Nephron progenitor cell (in vitro differentiated cells): ENCODE measurements around the gene NME9.

Source experiments
- DNase-seq: peaks from one replicate; pipeline ENCODE4 v3.0.0; 2021
- H3K27ac Mint-ChIP-seq: 2 replicates; pipeline ENCODE4 v1.8.0; 2021; ENCODE audit warnings: mild to moderate bottlenecking, moderate library complexity, mixed read lengths
- H3K27me3 Mint-ChIP-seq: 2 replicates; pipeline ENCODE4 v1.8.0; 2021; ENCODE audit warnings: mild to moderate bottlenecking, low read depth, mixed read lengths; ENCODE audit not compliant: poor library complexity
- H3K36me3 Mint-ChIP-seq: 2 replicates; pipeline ENCODE4 v1.8.0; 2021; ENCODE audit warnings: low read depth, mixed read lengths
- H3K4me1 Mint-ChIP-seq: 2 replicates; pipeline ENCODE4 v1.8.0; 2021; ENCODE audit warnings: mixed read lengths
- H3K4me3 Mint-ChIP-seq: 2 replicates; pipeline ENCODE4 v1.8.0; 2021; ENCODE audit warnings: mild to moderate bottlenecking, moderate library complexity, mixed read lengths
- H3K9me3 Mint-ChIP-seq: 2 replicates; pipeline ENCODE4 v1.8.0; 2021; ENCODE audit warnings: mild to moderate bottlenecking, moderate library complexity, mixed read lengths
- CTCF ChIP-seq: fragments of 200-600 bp; sonication (generic); IDR thresholded peaks from 2 replicates; pipeline ENCODE4 v1.5.0; 2021; ENCODE audit warnings: antibody characterized with exemption

Gene NME9

GRCh38 chr3:138296639-138297038 is 33.0 kb downstream of the NME9 start:
- no peak for DNase-seq
- Mint-ChIP-seq H3K27me3 (no peaks in the 10 kb centered on the region), H3K4me1 (no peaks in the 10 kb centered on the region), H3K36me3 (peaks cover 39% of the 10 kb centered on the region), H3K4me3 (no peak overlapping the region), H3K9me3 (no peaks in the 10 kb centered on the region), H3K27ac (no peak overlapping the region)
- no peak for TF ChIP-seq CTCF

DNA sequence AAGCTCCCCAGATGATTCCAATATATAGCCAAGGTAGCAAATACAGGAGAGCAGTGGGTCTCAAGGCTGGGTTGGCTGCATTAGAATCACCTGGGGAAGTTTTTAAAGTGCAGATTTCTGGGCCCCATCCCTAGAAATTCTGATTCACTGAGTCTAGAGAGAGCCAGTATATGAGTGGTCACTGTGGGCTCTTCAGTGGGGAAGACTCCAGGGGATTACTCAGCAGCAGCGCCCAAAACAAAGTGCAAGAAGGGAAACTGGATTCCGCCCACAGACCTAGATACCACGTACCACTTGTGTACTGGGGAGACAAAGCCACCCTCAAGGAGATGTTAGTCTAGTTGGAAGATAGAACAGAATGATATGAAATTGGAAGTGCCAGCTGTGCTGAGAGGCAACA is 40.0 kb downstream of the NME9 start:
- Mint-ChIP-seq H3K4me1 (no peaks in the 10 kb centered on the region), H3K9me3 (no peaks in the 10 kb centered on the region), H3K36me3 (peaks cover 47% of the 10 kb centered on the region), H3K4me3 (no peak overlapping the region), H3K27ac (no peak overlapping the region), H3K27me3 (no peaks in the 10 kb centered on the region)
- DNase-seq, result no peak
- no peak for TF ChIP-seq CTCF

- Mint-ChIP-seq H3K4me1 (no peaks in the 10 kb centered on the region), H3K9me3 (no peaks in the 10 kb centered on the region), H3K36me3 (peaks cover 47% of the 10 kb centered on the region), H3K27ac (no peak overlapping the region), H3K4me3 (no peak overlapping the region), H3K27me3 (no peaks in the 10 kb centered on the region)
- DNase-seq, result no peak
- no peak for TF ChIP-seq CTCF
Measured at GRCh38 chr3:138289260-138289659, 40.4 kb downstream of the NME9 start.

DNA sequence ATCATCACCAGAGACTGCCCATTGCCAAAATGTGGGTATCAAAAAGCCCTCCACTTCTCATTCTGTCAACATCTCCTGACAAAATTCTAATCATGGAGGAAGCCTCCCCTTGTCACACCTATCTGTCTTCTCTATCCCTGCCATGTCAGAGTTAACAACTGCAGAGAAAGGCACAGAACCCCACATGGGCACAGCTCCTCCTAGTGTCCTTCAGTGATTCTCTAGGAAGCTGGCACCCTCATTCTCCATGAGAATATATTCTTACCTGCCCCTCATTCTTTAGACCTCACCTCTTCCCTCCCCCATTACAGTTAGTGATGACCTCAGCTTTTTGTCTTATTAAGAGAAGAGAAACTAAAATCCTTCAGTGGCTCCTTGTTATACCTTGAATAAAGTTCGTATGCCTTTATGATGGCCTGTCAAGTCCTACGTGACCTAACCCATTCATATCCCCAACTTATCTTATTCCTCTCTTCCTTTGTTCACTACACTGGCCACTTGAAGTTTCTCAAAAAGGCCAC is 44.6 kb downstream of the NME9 start:
- DNase-seq, result no peak
- Mint-ChIP-seq H3K4me3 (no peak overlapping the region), H3K36me3 (peaks cover 25% of the 10 kb centered on the region), H3K27me3 (no peaks in the 10 kb centered on the region), H3K9me3 (no peaks in the 10 kb centered on the region), H3K27ac (no peak overlapping the region), H3K4me1 (peaks cover 16% of the 10 kb centered on the region)
- TF ChIP-seq CTCF, result no peak

GRCh38 chr3:138284079-138284478 is 45.6 kb downstream of the NME9 start:
- Mint-ChIP-seq H3K27me3 (no peaks in the 10 kb centered on the region), H3K36me3 (peaks cover 23% of the 10 kb centered on the region), H3K9me3 (no peaks in the 10 kb centered on the region), H3K27ac (no peak overlapping the region), H3K4me3 (no peak overlapping the region), H3K4me1 (peaks cover 16% of the 10 kb centered on the region)
- TF ChIP-seq CTCF, result no peak
- DNase-seq, result no peak

- no peak for TF ChIP-seq CTCF
- Mint-ChIP-seq H3K4me3 (no peak overlapping the region), H3K36me3 (peaks cover 17% of the 10 kb centered on the region), H3K27me3 (no peaks in the 10 kb centered on the region), H3K4me1 (peaks cover 16% of the 10 kb centered on the region), H3K9me3 (no peaks in the 10 kb centered on the region), H3K27ac (no peak overlapping the region)
- no peak for DNase-seq
Measured at GRCh38 chr3:138282836-138283235, 46.8 kb downstream of the NME9 start.
